Liver (tissue), 9 donors: ENCODE data around the gene XYLT1. TPM values are rescaled to one million over a fixed set of nuclear protein-coding genes. Genes with fewer than 3 reads are reported as not detected.

Experiments used
- DNase-seq: peaks from one replicate; pipeline ENCODE4 v3.0.0-alpha.2; 2017; ENCODE audit warnings: low spot score
- H3K27ac ChIP-seq, 2 donors: one replicate each; pipeline ENCODE4 v1.7.0; 2013; ENCODE audit warnings: inconsistent platforms in 2 of 2, low read length in 2 of 2, control low read depth in 1 of 2, low read depth in 1 of 2, mild to moderate bottlenecking in 1 of 2
- H3K27me3 ChIP-seq, 4 donors: one replicate each; pipeline versions ENCODE4 v1.6.1 to v1.7.0; 2013; ENCODE audit warnings: low read length in 3 of 4, inconsistent platforms in 1 of 4, mild to moderate bottlenecking in 1 of 4, moderate library complexity in 1 of 4; ENCODE audit not compliant: control insufficient read depth in 4 of 4, insufficient read depth in 4 of 4
- H3K36me3 ChIP-seq, 4 donors: one replicate each; pipeline versions ENCODE4 v1.6.1 to v1.7.0; 2013; ENCODE audit warnings: low read length in 3 of 4, mild to moderate bottlenecking in 3 of 4, low read depth in 1 of 4, moderate library complexity in 1 of 4; ENCODE audit not compliant: control insufficient read depth in 4 of 4, insufficient read depth in 3 of 4
- H3K4me1 ChIP-seq, 4 donors: one replicate each; pipeline versions ENCODE4 v1.6.1 to v1.7.0; 2013; ENCODE audit warnings: low read length in 3 of 4, mild to moderate bottlenecking in 3 of 4, moderate library complexity in 1 of 4; ENCODE audit not compliant: control insufficient read depth in 4 of 4, insufficient read depth in 4 of 4
- H3K4me3 ChIP-seq, 3 donors: one replicate each; pipeline versions ENCODE4 v1.6.1 to v1.7.0; 2013; ENCODE audit warnings: low read length in 3 of 3, control low read depth in 1 of 3, low read depth in 1 of 3, mild to moderate bottlenecking in 1 of 3
- H3K9ac ChIP-seq, 2 donors: one replicate each; pipeline ENCODE4 v1.7.0; 2013; ENCODE audit warnings: low read length in 2 of 2, mild to moderate bottlenecking in 2 of 2, moderate library complexity in 2 of 2, control low read depth in 1 of 2, low read depth in 1 of 2
- H3K9me3 ChIP-seq, 4 donors: one replicate each; pipeline versions ENCODE4 v1.6.1 to v1.7.0; 2013; ENCODE audit warnings: low read length in 3 of 4; ENCODE audit not compliant: control insufficient read depth in 4 of 4
- FOXA1 ChIP-seq: IDR thresholded peaks from 2 replicates; pipeline ENCODE4 v1.6.1; 2016; ENCODE audit warnings: antibody characterized with exemption
- FOXA2 ChIP-seq: IDR thresholded peaks from 2 replicates; pipeline ENCODE4 v1.6.1; 2016; ENCODE audit warnings: antibody characterized with exemption
- GABPA ChIP-seq, 2 donors: IDR thresholded peaks in 1 of 2; conservative IDR thresholded peaks in 1 of 2; 2 replicates each; pipeline ENCODE4 v1.6.1; 2016; ENCODE audit warnings: antibody characterized with exemption in 2 of 2, mild to moderate bottlenecking in 1 of 2, moderate library complexity in 1 of 2
- HNF4A ChIP-seq, 2 donors: conservative IDR thresholded peaks; 2 replicates each; pipeline ENCODE4 v1.6.1; 2016; ENCODE audit warnings: antibody characterized with exemption in 2 of 2, mild to moderate bottlenecking in 2 of 2
- JUND ChIP-seq, 2 donors: IDR thresholded peaks; 2 replicates each; pipeline ENCODE4 v1.6.1; 2016; ENCODE audit warnings: antibody characterized with exemption in 2 of 2
- RAD21 ChIP-seq, 2 donors: IDR thresholded peaks; 2 replicates each; pipeline ENCODE4 v1.6.1; 2016; ENCODE audit warnings: antibody characterized with exemption in 2 of 2, mild to moderate bottlenecking in 2 of 2
- RXRA ChIP-seq, 2 donors: IDR thresholded peaks; 2 replicates each; pipeline ENCODE4 v1.6.1; 2017 to 2018; ENCODE audit warnings: antibody characterized with exemption in 2 of 2, mild to moderate bottlenecking in 1 of 2
- SP1 ChIP-seq: IDR thresholded peaks from 2 replicates; pipeline ENCODE4 v1.6.1; 2018; ENCODE audit warnings: antibody characterized with exemption, mild to moderate bottlenecking
- TAF1 ChIP-seq: conservative IDR thresholded peaks from 2 replicates; pipeline ENCODE4 v1.6.1; 2016; ENCODE audit warnings: antibody characterized with exemption, mild to moderate bottlenecking
- WGBS: extraction: QIAGEN DNeasy Blood & Tissue Kit; methylation state at CpG from one replicate; pipeline ENCODE4 v1.1.7; 2013; 5-methylcytosine and 5-hydroxymethylcytosine counted together
- polyA plus RNA-seq, 2 donors: library from polyadenylated mRNA; stranded (reverse) in 1 of 2; unstranded in 1 of 2; fragments of 200-250 nt in 1 of 2; fragments of >200 nt in 1 of 2; fragmentation: Nextera tagmentation in 1 of 2; extraction: Ambion mirVana in 1 of 2; gene quantifications; one replicate each; pipeline versions ENCODE4 v1.2.1 to v1.2.3, GENCODE V29; 2013 to 2015
- total RNA-seq, 2 donors: library from RNA; depleted of rRNA; stranded (reverse); fragments of >200 nt; gene quantifications; one replicate each; pipeline ENCODE4 v1.2.3, GENCODE V29; 2014
- TF ChIP-seq, protein P1 (sequence below): fragments of 150-350 bp; IDR thresholded peaks from 2 replicates; pipeline ENCODE4 v1.5.1; 2017; ENCODE audit warnings: improper control_type of control experiment, low read depth, low read length; ENCODE audit not compliant: missing input control
- TF ChIP-seq, protein P2 (sequence below): IDR thresholded peaks from 2 replicates; pipeline ENCODE4 v1.6.1; 2016; ENCODE audit warnings: antibody characterized with exemption
- TF ChIP-seq, protein P3 (sequence below): IDR thresholded peaks from 2 replicates; pipeline ENCODE4 v1.6.1; 2016; ENCODE audit warnings: antibody characterized with exemption
- TF ChIP-seq, protein P4 (sequence below): IDR thresholded peaks from 2 replicates; pipeline ENCODE4 v1.6.1; 2016; ENCODE audit warnings: antibody characterized with exemption, mild to moderate bottlenecking
- TF ChIP-seq, protein P5 (sequence below): IDR thresholded peaks from 2 replicates; pipeline ENCODE4 v1.6.1; 2016; ENCODE audit warnings: antibody characterized with exemption
- donor health status: healthy.
- donor health status: healthy.
- donor health status: healthy.
- donor health status: healthy.
- donor health status: healthy.

The XYLT1 gene
- total and polyA plus RNA-seq, 4 donors, result 0.25 to 2.3 (median 0.53) TPM

DNA sequence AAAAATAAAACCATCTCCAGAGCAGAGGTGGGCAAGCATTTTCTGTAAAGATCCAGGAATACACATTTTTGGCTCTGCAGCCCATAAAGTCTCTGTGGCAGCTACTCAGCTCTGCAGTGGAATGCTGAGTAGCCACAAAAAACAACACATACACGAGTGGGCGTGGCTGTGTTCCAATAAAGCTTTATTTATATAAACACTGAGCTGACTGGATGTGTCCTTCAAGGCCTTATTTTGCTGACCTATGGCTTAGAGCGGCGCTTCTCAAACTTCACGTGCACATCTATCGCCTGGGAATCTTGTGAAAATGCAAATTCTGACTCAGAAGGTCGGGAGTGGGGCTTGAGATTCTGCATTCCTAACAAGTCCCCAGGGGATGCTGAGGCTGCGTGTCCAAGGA is 39.7 kb downstream of the XYLT1 start:
- Histone ChIP-seq H3K4me3 (no peak overlapping the region), H3K36me3 (no peaks in the 10 kb centered on the region), H3K27ac (no peak overlapping the region), H3K9me3 (no peaks in the 10 kb centered on the region), H3K4me1 (no peaks in the 10 kb centered on the region), H3K9ac (no peak overlapping the region), H3K27me3 (no peaks in the 10 kb centered on the region)
- DNase-seq, result no peak
- TF ChIP-seq RXRA (IDR thresholded peaks at IDR 0.05) (no peak), FOXA2 (no peak), FOXA1 (no peak), TAF1 (no peak), GABPA (IDR thresholded peaks at IDR 0.05 in 1 of 2, conservative IDR thresholded peaks at IDR 0.05 in 1 of 2) (no peak), HNF4A (conservative IDR thresholded peaks at IDR 0.05) (no peak), JUND (IDR thresholded peaks at IDR 0.05) (no peak), SP1 (no peak)
- TF ChIP-seq, protein P1, sequence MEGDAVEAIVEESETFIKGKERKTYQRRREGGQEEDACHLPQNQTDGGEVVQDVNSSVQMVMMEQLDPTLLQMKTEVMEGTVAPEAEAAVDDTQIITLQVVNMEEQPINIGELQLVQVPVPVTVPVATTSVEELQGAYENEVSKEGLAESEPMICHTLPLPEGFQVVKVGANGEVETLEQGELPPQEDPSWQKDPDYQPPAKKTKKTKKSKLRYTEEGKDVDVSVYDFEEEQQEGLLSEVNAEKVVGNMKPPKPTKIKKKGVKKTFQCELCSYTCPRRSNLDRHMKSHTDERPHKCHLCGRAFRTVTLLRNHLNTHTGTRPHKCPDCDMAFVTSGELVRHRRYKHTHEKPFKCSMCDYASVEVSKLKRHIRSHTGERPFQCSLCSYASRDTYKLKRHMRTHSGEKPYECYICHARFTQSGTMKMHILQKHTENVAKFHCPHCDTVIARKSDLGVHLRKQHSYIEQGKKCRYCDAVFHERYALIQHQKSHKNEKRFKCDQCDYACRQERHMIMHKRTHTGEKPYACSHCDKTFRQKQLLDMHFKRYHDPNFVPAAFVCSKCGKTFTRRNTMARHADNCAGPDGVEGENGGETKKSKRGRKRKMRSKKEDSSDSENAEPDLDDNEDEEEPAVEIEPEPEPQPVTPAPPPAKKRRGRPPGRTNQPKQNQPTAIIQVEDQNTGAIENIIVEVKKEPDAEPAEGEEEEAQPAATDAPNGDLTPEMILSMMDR, result no peak
- TF ChIP-seq, protein P2, sequence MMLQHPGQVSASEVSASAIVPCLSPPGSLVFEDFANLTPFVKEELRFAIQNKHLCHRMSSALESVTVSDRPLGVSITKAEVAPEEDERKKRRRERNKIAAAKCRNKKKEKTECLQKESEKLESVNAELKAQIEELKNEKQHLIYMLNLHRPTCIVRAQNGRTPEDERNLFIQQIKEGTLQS, result no peak
- TF ChIP-seq, protein P3, sequence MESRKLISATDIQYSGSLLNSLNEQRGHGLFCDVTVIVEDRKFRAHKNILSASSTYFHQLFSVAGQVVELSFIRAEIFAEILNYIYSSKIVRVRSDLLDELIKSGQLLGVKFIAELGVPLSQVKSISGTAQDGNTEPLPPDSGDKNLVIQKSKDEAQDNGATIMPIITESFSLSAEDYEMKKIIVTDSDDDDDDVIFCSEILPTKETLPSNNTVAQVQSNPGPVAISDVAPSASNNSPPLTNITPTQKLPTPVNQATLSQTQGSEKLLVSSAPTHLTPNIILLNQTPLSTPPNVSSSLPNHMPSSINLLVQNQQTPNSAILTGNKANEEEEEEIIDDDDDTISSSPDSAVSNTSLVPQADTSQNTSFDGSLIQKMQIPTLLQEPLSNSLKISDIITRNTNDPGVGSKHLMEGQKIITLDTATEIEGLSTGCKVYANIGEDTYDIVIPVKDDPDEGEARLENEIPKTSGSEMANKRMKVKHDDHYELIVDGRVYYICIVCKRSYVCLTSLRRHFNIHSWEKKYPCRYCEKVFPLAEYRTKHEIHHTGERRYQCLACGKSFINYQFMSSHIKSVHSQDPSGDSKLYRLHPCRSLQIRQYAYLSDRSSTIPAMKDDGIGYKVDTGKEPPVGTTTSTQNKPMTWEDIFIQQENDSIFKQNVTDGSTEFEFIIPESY, result no peak
- TF ChIP-seq, protein P4, sequence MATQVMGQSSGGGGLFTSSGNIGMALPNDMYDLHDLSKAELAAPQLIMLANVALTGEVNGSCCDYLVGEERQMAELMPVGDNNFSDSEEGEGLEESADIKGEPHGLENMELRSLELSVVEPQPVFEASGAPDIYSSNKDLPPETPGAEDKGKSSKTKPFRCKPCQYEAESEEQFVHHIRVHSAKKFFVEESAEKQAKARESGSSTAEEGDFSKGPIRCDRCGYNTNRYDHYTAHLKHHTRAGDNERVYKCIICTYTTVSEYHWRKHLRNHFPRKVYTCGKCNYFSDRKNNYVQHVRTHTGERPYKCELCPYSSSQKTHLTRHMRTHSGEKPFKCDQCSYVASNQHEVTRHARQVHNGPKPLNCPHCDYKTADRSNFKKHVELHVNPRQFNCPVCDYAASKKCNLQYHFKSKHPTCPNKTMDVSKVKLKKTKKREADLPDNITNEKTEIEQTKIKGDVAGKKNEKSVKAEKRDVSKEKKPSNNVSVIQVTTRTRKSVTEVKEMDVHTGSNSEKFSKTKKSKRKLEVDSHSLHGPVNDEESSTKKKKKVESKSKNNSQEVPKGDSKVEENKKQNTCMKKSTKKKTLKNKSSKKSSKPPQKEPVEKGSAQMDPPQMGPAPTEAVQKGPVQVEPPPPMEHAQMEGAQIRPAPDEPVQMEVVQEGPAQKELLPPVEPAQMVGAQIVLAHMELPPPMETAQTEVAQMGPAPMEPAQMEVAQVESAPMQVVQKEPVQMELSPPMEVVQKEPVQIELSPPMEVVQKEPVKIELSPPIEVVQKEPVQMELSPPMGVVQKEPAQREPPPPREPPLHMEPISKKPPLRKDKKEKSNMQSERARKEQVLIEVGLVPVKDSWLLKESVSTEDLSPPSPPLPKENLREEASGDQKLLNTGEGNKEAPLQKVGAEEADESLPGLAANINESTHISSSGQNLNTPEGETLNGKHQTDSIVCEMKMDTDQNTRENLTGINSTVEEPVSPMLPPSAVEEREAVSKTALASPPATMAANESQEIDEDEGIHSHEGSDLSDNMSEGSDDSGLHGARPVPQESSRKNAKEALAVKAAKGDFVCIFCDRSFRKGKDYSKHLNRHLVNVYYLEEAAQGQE, result no peak
- TF ChIP-seq, protein P5, sequence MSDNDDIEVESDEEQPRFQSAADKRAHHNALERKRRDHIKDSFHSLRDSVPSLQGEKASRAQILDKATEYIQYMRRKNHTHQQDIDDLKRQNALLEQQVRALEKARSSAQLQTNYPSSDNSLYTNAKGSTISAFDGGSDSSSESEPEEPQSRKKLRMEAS, result no peak
- WGBS, result 68% methylated on average over 8 of the region's 8 CpGs

DNA sequence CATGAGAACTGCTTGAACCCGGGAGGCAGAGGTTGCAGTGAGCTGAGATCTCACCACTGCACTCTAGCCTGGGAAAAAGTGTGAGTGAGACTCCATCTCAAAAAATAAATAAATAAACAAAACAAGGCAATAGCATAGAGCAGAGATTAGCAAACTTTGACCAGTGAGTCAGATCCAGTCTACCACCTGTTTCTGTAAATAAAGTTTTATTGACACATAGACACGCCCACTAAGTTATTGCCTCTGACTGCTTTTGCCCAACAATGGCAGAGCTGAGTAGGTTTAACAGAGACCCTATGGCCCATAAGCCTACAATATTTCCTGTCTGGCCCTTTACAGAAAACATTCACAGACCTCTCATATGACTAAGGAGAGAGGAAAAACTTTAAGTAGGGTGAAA is 44.3 kb downstream of the XYLT1 start:
- DNase-seq, result no peak
- no peaks in the 10 kb centered on the region for H3K36me3 ChIP-seq
- H3K4me1 ChIP-seq, result no peaks in the 10 kb centered on the region
- H3K4me3 ChIP-seq, result no peak overlapping the region
- H3K27ac ChIP-seq, result no peak overlapping the region
- TF ChIP-seq JUND (IDR thresholded peaks at IDR 0.05), result no peak
- TF ChIP-seq HNF4A (conservative IDR thresholded peaks at IDR 0.05), result no peak
- TF ChIP-seq RAD21 (IDR thresholded peaks at IDR 0.05), result no peak
- TF ChIP-seq FOXA1, result no peak
- TF ChIP-seq RXRA (IDR thresholded peaks at IDR 0.05), result no peak
- TF ChIP-seq FOXA2, result no peak
- no peaks in the 10 kb centered on the region for H3K9me3 ChIP-seq
- WGBS, result 78% methylated on average over 2 of the region's 2 CpGs
- H3K27me3 ChIP-seq, result no peaks in the 10 kb centered on the region
- no peak overlapping the region for H3K9ac ChIP-seq
